Measurements from ENCODE around the gene NOS1. TPM values are rescaled to one million over a fixed set of nuclear protein-coding genes. Genes with fewer than 3 reads are reported as not detected.

Gene NOS1
- total RNA-seq, 1 experiment from 2014 or later: 2.3 TPM

GRCh38 chr12:117209626-117210025, 151.8 kb downstream of the NOS1 start:
- H3K36me3 Mint-ChIP-seq (ENCODE audit: insufficient read depth in 1 of 3, low read depth in 3 of 3): no peaks in the 10 kb centered on the region
- H2BK15ac ChIP-seq (ENCODE audit: low read depth, low read length): no peak overlapping the region
- H3K4me2 ChIP-seq (ENCODE audit: insufficient read depth, insufficient read length, low read length): no peak overlapping the region
- H3K14ac ChIP-seq (ENCODE audit: insufficient read depth, low read length): no peak overlapping the region
- H4K5ac ChIP-seq (ENCODE audit: insufficient read length, low read depth, low read length): no peak overlapping the region
- H2BK12ac ChIP-seq (ENCODE audit: insufficient read length, low read depth, low read length): no peak overlapping the region
- no peak overlapping the region for H2AFZ ChIP-seq (ENCODE audit: low read length)
- H3K79me2 ChIP-seq (ENCODE audit: insufficient read depth, low read length): no peaks in the 10 kb centered on the region
- H2BK120ac ChIP-seq (ENCODE audit: low read depth, low read length, poor library complexity, severe bottlenecking): no peak overlapping the region
- no peak overlapping the region for H3K56ac ChIP-seq (ENCODE audit: insufficient read length, low read depth, low read length)
- peaks cover 13 to 29% of the 10 kb centered on the region in 2 experiments for H3K4me1 Mint-ChIP-seq
- H2AK5ac ChIP-seq (ENCODE audit: insufficient read length, low read length): no peak overlapping the region
- no peaks in the 10 kb centered on the region; the same call in 1 of the 2 replicates for H3K4me1 ChIP-seq (ENCODE audit: insufficient read depth, low read length)
- H4K91ac ChIP-seq (ENCODE audit: insufficient read length, low read depth, low read length): no peak overlapping the region
- no peak for DNase-seq
- H3K9ac ChIP-seq (ENCODE audit: extremely low read depth, insufficient read length, low read length): no peak overlapping the region
- no peak for TF ChIP-seq CTCF (conservative IDR thresholded peaks at IDR 0.05)
- no peaks in the 10 kb centered on the region for H3K9me3 ChIP-seq (ENCODE audit: control insufficient read depth, low read depth, low read length)
- WGBS (ENCODE audit: extremely low coverage, insufficient read length, low lambda C conversion rate): no CpG with 5 or more reads among the region's 3 CpGs
- H2BK20ac ChIP-seq (ENCODE audit: low read depth, low read length, poor library complexity, severe bottlenecking): no peak overlapping the region
- H3K27me3 ChIP-seq (ENCODE audit: insufficient read depth, low read length): no peaks in the 10 kb centered on the region
- no peak overlapping the region for H3K18ac ChIP-seq (ENCODE audit: insufficient read length, low read depth, low read length)
- H2BK5ac ChIP-seq (ENCODE audit: insufficient read length, low read length): no peak overlapping the region
- no peaks in the 10 kb centered on the region for H4K20me1 ChIP-seq (ENCODE audit: control insufficient read depth, insufficient read depth, insufficient read length)
- H3K4me3 Mint-ChIP-seq: no peak overlapping the region
- no peak overlapping the region for H3K27ac Mint-ChIP-seq
- no peak overlapping the region for H3K27ac ChIP-seq (ENCODE audit: insufficient read length, low read depth, low read length)
- no peaks in the 10 kb centered on the region for H3K79me1 ChIP-seq (ENCODE audit: insufficient read depth, low read depth, low read length, poor library complexity, severe bottlenecking)
- no peaks in the 10 kb centered on the region for H3K23me2 ChIP-seq (ENCODE audit: insufficient read length, low read depth, low read length, poor library complexity, severe bottlenecking)
- H3K23ac ChIP-seq (ENCODE audit: insufficient read length, low read depth, low read length): no peak overlapping the region
- no peak overlapping the region for H3K4ac ChIP-seq (ENCODE audit: low read depth, low read length)
- H3K27me3 Mint-ChIP-seq (ENCODE audit: low read depth): peaks cover 10% of the 10 kb centered on the region
- no peaks in the 10 kb centered on the region for H3K9me3 Mint-ChIP-seq
- H3T11ph ChIP-seq (ENCODE audit: low read length): no peak overlapping the region
- H4K8ac ChIP-seq (replicated peaks; ENCODE audit: insufficient read length, low read depth, low read length): no peak overlapping the region
